Skin epidermis (tissue), 12 donors: ENCODE measurements around the gene CELA2B.
"Not testable (repeated sequence)": the region's sequence is repeated elsewhere in the genome, so short reads cannot be mapped to it uniquely, and the experiment has no call there.

ENCODE experiments used
- H3K27ac ChIP-seq, 21 experiments: fragments of 200-600 bp; sonication (generic) in 11 of 21; one replicate each; pipeline ENCODE4 v1.5.0; 2020; ENCODE audit warnings: mild to moderate bottlenecking in 3 of 21, inconsistent platforms in 2 of 21, moderate library complexity in 2 of 21
- H3K4me3 ChIP-seq, 7 experiments: fragments of 200-600 bp; sonication (generic) in 2 of 7; one replicate each; pipeline ENCODE4 v1.5.0; 2020; ENCODE audit warnings: inconsistent platforms in 2 of 7, mild to moderate bottlenecking in 2 of 7, moderate library complexity in 1 of 7

The CELA2B gene

GRCh38 chr1:15489052-15489736 is 13.3 kb downstream of the CELA2B start:
- H3K27ac ChIP-seq: no peak overlapping the region

DNA sequence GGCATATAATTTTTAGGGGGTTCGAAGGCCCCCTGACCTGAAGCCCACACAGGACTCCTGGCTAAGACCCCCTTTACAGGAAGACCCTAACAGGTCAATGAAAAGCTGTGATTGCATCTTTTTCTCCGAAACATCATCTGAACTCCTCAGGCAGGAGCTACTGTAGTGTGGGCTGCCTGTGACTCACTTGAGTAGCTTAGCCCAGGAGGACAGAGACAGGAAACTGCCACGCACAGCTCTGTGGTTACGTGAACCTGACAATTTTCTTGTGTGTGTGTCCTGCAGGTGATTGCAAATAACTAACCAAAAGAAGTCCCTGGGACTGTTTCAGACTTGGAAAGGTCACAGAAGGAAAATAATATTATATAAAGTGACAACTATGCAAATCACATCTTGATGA is 15.1 kb downstream of the CELA2B start:
- not testable (repeated sequence) for H3K4me3 ChIP-seq, H3K27ac ChIP-seq

More at GRCh38 chr1:15489052-15489736, 13.3 kb downstream of the CELA2B start:
- H3K4me3 ChIP-seq: no peak overlapping the region

DNA sequence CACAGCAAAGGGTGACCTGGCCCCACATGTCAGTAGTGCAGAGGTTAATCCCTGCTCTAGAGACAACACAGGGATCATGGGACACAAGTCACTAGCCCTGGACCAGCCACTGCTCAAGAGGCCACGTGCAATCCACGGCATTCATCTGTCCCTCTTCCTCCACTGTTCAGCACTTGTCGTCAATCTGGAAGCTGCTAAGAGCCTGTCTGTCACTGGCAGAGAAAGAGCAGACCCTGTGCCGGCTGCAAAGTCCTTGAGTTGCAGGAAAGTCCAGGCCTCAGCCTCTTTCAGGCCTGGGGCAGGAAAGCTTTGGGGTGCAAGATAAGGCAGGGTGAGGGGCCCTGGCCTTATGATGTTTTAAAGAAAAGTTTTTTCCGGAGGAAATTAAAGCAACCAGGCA is 16.7 kb downstream of the CELA2B start:
- H3K4me3 ChIP-seq: no peak overlapping the region
- H3K27ac ChIP-seq: no peak overlapping the region

DNA sequence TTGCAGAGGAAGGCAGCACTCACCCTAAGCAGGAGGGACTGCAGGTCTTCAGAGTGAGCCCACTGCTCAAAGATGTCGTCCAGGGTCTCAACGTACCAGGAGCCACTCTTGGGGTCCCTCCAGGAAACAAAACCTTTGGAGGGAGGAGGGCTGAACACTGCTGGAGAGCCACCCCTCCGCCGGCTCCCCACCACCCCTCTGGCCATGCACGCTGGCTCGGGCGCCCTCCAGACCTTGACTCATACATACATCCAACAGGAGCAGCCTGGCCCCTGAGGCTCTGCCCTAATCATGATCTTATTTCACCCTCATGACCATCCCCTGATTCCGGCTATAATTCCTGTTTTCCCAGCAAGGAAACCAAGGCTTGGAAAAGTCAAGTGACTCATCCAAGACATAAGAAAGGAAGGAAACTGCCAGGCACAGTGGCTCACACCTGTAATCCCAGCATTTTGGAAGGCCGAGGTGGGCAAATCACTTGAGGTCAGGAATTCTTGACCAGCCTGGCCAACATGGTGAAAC is 18.0 kb downstream of the CELA2B start:
- H3K27ac ChIP-seq: no peak overlapping the region
- no peak overlapping the region for H3K4me3 ChIP-seq

DNA sequence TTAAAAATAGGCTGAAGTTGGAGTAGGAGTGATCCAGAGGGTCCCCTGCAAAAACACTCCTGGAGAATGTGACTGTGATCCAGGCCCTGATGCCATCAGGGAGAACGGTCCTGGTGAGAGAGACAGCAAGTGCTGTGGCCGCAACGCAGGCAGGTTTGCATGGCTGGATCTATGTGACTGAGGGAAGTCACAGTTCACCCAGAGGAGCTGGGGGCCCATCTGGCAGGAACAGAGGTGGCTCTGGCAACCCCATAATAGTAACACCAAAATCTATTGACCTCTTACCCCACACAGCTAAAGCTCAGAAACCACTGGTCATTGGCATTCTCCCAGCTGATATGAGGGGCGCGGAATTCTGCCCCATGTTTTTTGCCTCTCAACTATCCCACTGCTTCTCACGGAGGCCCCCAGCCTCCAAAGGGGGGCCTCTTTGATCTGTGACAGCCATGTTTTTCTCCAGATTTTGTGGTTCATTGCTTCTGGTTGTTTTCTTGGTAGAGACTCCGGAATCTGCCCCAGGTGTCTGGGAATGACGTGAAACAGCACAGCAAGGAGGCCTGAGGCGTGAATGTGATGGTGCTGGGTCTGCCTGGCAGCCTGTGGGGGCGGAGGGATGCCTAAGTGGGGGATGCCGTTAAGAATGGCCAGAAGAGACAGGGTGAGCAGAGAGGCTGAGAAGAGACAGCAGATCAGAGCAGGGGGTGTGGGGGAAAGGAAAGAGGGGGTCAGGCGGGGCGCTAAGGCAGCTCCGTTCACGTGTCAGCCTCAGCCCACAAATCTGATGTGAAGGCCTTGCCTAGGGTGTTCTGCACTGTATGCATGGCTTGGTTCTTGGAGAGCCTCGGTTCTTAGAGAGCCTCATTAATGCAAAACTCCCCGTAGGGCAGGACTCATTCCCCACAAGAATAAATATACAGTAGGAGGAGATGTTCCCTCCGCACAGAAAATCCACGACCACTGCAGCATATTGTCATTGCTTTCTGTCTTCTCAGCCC is 24.6 kb downstream of the CELA2B start:
- Histone ChIP-seq H3K4me3 (no peak overlapping the region), H3K27ac (no peak overlapping the region)

GRCh38 chr1:15501208-15502032 is 25.5 kb downstream of the CELA2B start:
- no peak overlapping the region for H3K27ac ChIP-seq
- no peak overlapping the region for H3K4me3 ChIP-seq

GRCh38 chr1:15504436-15504835 is 28.5 kb downstream of the CELA2B start:
- Histone ChIP-seq H3K4me3 (no peak overlapping the region), H3K27ac (no peak overlapping the region)

DNA sequence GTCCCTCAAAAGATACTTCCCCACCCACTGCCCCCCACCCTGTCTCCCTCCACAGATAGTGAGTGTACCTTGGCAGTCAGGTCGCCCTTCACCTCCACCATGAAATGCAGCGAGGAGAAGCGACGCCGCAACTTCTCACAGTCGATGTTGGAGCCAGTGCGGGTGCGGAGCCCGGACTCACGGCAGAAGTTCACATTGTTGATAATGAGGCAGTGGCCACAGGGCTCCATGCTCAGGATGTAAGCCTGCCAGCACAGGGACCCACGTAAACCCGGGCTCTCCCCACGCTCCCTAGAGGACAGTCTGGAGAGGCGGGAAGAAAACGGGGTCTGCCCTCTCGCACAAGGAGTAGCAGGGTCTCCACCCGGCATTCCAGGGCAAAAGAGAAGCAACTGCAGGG is 30.9 kb downstream of the CELA2B start:
- no peak overlapping the region for H3K27ac ChIP-seq
- H3K4me3 ChIP-seq: no peak overlapping the region

- no peak overlapping the region for H3K27ac ChIP-seq
- H3K4me3 ChIP-seq: no peak overlapping the region
Observed at GRCh38 chr1:15507278-15507677, 31.4 kb downstream of the CELA2B start.

GRCh38 chr1:15508700-15509487 is 33.0 kb downstream of the CELA2B start:
- Histone ChIP-seq H3K27ac (no peak overlapping the region), H3K4me3 (no peak overlapping the region)

GRCh38 chr1:15509586-15509985 is 33.7 kb downstream of the CELA2B start:
- no peak overlapping the region for H3K4me3 ChIP-seq
- H3K27ac ChIP-seq: no peak overlapping the region

- Histone ChIP-seq H3K4me3 (no peak overlapping the region), H3K27ac (no peak overlapping the region)
Observed at GRCh38 chr1:15510611-15511405, 34.9 kb downstream of the CELA2B start.

DNA sequence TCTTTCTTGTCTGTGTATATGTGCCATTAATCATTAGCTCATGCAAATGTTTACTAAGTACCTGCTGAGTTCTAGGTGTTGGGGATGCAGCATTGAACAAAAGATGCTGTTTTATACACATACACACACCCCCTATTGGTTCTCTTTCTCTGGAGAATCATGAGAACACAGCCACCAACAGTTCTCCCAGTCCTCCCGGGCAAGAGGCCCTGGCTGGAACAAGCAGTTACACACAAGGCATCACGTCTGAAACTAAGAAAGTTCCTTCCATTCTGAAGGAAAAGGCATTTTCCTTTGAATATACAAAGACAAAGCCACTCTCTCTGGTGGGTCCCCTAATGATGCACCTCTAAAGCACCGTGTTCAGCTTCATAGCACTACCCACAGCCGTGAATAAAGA is 37.3 kb downstream of the CELA2B start:
- Histone ChIP-seq H3K27ac (no peak overlapping the region), H3K4me3 (no peak overlapping the region)

DNA sequence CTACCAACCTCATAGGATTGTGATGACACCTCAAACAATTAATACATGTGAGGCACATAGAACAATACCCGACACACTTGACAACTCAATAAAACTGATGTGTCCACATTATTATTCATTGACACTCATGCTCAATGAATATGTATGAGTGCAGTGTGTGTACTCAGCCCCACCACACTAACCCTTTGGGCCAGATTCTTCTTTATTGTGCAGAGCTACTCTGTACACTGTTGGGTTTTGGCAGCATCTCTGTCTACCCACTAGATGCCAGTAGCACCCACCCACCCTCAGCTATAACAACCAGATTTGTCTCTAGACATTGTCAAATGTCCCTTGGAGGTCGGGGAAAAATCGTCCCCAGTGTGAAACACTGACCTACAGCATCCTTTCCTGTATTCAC is 38.0 kb downstream of the CELA2B start:
- Histone ChIP-seq H3K4me3 (no peak overlapping the region), H3K27ac (peak overlapping the region in 1 of 21 experiments; percentile 18)

- H3K4me3 ChIP-seq: not testable (repeated sequence)
- H3K27ac ChIP-seq: peak overlapping the region in 1 of 21 experiments; percentile 18
Observed at GRCh38 chr1:15514557-15514956, 38.7 kb downstream of the CELA2B start.

- no peak overlapping the region for H3K4me3 ChIP-seq
- H3K27ac ChIP-seq: no peak overlapping the region
Observed at GRCh38 chr1:15515022-15515663, 39.2 kb downstream of the CELA2B start.

DNA sequence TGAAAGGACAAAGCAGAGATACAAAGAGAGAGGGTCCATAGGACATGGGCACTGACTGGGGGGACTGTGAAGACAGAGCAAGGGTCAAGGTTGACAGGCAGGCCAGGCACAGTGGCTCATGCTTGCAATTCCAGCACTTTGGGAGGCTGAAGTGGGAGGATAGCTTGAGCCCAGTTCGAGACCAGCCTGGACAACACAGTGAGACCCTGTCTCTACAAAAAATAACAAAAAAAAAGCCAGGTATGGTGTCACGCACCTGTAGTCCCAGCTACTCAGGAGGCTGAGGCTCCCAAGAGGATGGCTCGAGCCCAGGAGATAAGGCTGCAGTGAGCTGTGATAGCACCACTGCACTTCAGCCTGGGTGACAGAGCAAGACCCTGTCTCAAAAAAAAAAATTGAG is 43.7 kb downstream of the CELA2B start:
- H3K27ac ChIP-seq: no peak overlapping the region

More for the DNA sequence above, 43.7 kb downstream of the CELA2B start:
- no peak overlapping the region for H3K4me3 ChIP-seq
